GM18507 (cell line): ENCODE results near the gene DYNLRB2.

ENCODE experiments used
- DNase-seq: peaks from one replicate; pipeline ENCODE4 v3.0.0; 2011; ENCODE audit warnings: low read depth; ENCODE audit not compliant: insufficient read length; ENCODE audit errors: extremely low spot score
- FAIRE-seq: peaks from 2 replicates; lab custom pipeline; 2011; peaks lifted over from hg19 to GRCh38; lab: Jason Lieb, UNC

DYNLRB2 gene

DNA sequence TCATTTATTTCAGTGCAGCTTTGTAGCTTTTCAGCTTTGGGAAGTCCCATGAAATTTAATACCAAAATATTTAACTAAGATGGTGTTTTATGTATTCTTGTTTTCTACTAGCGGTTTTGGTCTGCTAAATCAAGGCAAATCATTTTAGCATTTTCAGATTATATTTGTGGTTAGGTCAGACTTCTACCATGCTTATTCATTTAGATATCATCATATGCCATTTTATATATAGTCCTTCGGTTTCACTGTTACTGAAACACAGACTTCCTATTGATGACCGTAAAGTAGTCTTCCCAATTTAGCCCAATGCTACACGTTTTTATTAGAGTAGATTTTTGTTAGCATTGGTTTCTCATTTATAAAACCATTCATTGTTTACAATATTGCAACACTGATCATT, 5.5 kb downstream of the DYNLRB2 start:
- FAIRE-seq = no peak

DNA sequence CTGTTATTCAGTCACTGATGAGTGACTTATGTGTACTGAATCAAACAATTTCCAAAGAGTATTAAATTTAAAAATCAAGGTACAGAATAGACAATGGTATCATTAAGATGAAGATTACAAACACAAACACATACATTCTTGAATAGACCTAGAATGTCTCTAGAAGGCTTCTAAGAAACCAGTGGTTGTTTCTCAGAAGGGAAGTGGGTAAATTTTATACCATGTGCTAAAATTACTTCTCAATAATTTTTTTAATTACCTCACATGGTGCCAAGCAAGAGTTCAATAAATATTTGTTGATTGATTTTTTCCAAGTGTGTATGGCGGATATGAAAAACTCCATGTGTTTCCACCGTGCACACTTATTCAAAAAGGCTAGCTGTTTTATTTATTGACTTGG, 6.4 kb downstream of the DYNLRB2 start:
- FAIRE-seq = no peak

More for the DNA sequence above, 5.5 kb downstream of the DYNLRB2 start:
- no peak for DNase-seq

DNA sequence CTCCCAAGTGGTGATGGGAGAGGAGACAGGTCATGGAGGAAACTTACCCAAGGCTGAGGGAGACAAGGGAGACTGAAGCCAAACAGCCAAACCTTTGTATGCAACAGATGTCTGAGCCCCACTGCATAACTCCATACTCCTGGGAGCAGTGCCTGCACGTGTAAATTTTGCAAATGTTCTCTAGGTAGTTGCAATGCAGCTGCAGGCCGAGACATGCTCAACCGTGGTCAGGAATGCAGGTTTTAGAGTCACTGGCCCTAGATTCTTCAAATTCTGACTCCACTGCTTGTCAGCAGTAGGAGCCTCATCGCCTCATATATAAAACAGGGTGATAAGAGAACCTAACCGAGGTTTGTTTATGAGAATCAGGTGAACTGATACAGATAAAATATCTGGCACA, 11.5 kb downstream of the DYNLRB2 start:
- no peak for FAIRE-seq

More for the DNA sequence above, 6.4 kb downstream of the DYNLRB2 start:
- no peak for DNase-seq

DNA sequence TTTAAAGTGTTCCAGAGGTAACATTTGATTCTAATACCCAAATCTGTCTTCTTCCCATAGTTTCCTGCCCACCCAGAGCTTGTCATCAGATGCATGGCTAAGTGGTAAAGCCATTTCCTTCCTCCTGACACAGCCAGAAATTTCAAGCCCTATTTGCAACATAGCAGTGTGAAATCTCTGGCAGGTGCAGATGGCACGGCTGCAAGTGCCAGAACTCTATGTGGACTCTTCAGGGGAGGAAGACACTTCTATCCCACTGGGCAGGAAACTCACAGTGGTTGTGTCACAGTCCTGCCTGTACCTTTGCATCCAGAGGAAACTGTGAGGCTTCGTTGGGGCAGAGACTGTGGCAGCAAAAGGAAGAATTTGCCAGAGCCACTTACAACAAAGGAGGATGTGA, 13.2 kb downstream of the DYNLRB2 start:
- DNase-seq (no peak), FAIRE-seq (no peak)

More for the DNA sequence above, 11.5 kb downstream of the DYNLRB2 start:
- DNase-seq = no peak

DNA sequence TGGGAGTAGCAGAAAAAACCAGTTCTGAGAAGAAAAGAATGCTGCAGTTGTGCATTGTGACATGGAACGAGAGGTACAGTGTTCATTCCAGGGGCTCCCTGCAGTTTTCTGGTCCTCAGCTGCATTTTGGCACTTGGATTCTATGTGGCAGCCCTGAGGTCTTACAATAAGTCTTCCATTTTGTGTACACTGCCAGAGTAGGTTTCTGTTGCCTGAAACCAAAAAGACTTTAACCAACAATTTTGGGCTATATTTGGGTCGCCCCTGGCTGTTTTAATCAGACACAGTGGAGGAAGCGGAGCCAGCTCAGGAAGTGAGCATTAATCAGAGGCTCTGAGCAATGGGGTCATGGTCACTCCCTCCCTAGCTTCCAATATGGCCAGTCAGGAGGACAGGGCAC, 15.7 kb downstream of the DYNLRB2 start:
- FAIRE-seq = no peak

DNA sequence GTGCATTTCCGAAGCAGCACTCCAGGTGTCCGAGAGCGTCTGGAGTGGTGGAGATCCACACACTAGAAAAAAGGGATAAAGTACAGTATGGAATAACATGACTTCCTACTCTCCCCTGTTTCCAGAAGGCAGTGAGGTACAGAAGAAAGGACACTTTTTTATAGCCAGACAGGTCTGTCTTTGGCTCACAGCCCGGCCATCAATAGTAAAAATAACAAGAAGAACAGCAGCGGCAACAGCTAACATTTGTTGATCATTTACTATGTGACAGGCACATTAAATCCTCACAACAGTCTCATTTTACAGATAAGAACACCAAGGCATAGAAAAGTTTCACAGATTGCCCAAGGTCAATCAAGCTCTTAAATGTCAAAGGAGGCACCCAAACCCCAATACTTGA, 16.2 kb downstream of the DYNLRB2 start:
- no peak for FAIRE-seq
- DNase-seq = no peak

More for the DNA sequence above, 15.7 kb downstream of the DYNLRB2 start:
- no peak for DNase-seq

DNA sequence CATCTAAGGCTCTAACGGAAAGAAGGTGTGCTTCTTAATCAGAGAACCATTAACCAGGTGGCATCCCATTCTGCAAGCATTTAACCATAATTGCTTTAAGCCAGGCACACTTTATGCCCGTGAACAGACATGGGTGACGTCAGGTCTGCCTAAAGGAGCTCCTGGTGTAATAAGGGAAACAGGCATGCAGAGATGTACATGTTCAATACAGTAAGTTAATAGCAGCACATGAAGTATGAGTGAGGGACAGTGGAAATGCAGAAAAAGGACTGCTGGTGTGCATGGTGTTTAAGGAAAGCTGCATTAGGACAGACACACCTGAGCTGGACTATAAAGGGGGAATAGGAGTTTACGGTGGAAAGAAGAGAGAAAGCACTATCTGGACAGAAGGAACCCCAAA, 18.6 kb downstream of the DYNLRB2 start:
- DNase-seq (no peak), FAIRE-seq (no peak)

DNA sequence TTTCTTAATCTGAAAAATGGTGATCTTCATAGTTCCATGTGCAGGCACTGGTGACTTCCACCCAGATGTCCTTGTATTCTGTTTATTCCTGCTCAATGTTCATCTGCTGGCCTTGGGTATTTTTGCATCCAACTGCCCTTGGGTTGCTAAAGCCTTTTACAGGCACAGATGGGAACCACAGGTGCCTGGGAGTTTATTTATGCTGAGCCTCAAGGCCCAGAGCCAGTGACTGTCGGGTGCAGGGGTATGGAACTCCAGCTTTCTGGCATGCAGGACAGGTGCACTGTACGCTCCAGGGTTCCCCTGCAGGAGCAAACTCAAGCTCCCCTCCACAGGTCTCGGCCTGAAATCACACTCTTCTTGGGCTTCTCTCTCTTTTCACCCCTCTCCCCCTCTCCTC, 22.3 kb downstream of the DYNLRB2 start:
- DNase-seq (no peak), FAIRE-seq (no peak)

DNA sequence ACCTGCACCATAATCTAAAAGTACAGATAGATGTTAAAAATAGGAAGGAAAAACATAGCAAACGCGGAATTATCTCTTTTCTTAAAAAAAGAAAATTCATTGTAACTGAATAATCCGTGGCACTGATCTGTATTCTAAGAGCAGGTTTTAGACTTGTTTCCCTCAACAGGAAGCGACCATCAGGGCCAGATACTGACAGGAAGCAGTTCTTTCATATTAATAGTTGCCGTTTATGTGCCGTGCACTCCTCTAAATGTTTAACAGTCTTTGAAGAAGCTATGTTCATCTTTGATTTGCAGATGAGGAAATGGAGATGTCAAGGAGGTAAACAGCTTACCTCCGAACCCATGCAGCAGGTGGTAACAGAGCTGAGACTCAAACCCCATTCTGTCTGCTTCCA, 23.6 kb downstream of the DYNLRB2 start:
- FAIRE-seq = no peak
- DNase-seq = no peak

DNA sequence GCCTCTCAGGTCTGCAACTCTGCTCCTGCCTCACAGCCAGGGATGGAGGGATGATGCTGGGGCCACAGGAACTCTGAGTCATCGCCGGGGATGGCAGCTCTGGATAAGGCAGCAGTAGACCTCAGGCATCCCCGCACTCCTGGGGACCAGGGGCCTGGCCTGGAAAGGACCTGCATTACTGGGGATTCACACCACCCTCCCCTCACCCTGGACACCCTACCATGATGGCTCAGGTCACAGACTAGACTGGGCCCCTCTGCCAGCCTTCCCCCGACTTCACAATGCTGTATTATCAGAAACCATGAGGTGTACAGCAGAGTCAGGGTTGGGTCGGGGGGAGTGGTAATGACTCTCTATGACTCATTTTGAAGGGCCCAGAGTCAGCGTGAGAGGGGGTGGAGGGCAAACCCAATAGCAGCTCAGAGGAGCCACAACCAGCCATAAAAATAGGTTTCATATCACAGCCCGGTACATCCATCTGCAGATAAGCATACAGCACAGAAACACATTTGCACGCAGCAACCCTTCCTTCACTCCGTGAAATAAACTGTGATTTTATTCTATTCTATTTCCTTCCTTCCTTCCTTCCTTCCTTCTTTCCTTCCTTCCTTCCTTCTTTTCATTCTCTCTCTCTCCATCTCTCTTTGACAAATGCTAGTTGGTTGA, 28.8 kb downstream of the DYNLRB2 start:
- FAIRE-seq = peak; percentile 15
- DNase-seq = no peak

DNA sequence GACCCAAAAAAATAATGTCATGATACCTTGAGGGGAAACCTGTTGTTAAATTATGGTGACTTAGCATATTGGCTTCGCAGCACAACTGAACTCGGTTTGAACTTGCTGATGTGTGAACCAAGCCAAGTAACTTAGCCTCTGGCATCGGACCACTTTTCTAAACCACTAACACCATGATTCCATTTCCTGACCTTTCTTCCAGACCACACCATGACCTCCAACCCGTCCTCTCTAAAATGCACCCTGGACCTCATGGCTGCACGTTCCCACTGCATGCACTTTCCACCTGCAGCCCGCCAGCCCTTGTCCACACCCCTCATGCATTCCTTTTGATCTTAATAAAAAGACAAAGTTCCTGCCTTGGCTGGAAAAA, 29.3 kb downstream of the DYNLRB2 start:
- DNase-seq (no peak), FAIRE-seq (no peak)

DNA sequence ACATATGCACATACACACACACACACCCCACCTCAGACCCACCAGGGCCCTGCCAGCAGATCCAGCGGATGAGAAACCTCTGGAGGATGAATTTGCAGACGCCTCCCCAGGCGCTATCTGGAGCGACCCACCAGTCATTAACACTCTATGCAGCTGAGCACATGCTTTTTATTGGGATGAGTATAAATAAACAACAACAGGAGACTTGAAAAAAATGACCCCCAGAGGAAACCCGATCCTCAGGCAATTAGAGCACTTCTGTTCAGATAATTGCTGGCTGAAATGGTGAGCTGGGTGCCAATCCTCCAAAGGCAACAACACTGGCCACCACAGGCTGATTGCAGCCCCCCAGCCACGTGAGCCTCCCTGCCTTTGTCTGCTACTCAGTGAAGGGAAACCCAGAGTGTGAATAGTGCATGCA, 32.9 kb downstream of the DYNLRB2 start:
- no peak for FAIRE-seq
- no peak for DNase-seq

DNA sequence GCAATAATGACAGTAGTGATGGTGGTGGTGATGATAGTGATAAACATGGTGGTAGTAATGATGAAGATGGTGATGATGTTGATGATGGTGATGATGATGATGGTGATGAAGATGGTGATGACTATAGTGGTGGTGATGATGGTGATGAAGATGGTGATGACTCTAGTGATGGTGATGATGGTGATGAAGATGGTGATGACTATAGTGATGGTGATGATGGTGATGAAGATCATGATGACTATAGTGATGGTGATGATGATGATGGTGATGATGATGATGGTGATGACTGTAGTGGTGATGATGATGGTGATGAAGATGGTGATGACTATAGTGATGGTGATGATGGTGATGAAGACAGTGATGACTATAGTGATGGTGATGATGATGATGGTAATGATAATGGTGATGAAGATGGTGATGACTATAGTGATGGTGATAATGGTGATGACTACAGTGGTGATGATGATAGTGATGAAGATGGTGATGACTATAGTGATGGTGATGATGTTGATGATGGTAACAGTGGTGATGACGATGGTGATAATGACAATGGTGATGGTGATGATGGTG, 35.6 kb downstream of the DYNLRB2 start:
- DNase-seq (no peak), FAIRE-seq (no peak)

DNA sequence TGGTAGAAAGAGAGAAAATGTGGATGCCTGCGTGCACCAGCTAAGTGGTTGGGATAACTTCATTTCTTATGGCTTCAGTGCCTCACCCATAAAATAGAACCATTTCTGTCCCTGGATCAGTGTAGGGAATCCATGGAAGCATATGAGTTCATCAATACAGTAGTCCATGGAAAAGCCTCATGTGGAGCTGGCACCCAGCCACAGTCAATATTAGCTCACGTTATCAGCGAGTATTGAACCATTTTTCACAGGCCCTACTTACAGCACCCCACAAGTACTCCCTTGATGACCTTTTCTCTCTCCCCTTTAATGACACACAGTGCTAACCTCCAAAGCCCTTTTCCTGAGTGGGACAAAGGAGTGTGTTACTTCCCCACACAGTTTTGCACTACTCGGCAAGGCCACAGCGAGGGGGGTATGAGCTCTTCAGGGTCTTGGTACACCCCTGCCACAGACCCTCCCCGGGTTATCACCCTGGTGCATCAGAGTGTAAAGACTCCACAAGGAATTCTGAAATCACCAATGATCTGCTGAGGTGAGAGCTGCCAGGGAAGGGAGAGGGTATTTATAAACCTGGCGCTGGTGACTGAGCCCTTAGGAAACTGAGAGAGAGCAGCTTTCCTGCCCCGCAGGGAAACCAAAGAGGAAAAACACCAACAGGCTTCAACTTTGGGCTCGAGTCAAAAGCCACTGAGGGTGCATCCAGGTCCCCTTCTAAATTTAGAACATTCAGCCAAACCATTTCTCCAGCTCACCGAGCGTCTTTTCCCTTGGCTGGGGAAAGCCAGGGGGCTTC, 36.9 kb downstream of the DYNLRB2 start:
- no peak for FAIRE-seq
- DNase-seq = no peak

DNA sequence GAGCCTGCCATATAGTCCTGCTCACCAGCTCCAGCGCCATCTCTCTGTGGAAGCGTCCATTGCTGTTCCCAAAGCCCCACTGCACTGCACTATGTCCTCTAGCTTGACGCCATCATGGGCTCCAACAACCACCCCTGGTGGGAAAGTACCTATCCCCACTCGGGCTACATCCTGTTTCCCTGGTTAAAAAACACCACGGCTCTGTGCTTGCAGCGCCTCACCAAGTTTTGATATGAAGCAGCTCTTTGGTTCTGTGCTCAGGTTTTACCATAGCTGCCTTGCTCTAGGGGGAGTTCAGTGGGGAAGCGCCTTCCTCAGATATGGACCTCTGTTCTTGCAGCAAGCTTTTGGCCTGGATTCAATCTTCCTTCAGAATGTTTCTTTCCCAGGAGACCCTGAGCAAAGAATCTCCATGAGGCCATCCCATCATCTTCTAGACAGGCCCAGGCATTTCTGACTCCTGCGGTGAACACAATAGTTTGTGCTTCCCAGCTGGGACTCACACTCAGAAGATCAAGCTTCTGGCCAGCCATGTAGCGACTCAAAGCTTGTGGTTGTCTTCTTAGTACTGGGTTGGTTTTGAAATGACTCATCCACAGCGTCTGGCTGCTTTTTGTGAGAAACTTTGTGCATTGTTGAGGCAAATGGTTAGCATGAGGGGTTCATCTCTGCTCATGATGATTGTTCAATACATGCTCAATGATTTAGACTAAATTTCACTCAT, 39.5 kb downstream of the DYNLRB2 start:
- peak; percentile 98 for FAIRE-seq
- DNase-seq = peak; percentile 56

DNA sequence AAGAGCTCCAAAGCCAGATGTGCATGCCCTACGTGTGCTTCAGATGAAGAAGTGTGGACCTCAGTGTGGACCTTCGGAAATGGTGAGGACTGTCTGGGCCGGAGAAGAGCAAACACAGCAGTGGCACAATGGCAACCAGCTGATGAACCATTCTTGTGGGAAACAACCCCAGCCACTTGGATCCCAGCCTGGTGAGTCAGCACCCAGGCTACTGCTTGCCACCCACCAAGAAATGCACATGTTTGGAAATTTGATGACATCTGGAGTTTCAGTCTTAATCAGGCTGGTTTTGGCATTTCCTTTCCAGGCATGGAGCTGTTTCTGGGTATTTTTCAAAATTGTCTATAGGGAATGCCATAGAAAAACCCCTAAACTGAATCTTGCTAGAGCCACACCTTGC, 42.7 kb downstream of the DYNLRB2 start:
- DNase-seq = no peak
- peak; percentile 70 for FAIRE-seq

DNA sequence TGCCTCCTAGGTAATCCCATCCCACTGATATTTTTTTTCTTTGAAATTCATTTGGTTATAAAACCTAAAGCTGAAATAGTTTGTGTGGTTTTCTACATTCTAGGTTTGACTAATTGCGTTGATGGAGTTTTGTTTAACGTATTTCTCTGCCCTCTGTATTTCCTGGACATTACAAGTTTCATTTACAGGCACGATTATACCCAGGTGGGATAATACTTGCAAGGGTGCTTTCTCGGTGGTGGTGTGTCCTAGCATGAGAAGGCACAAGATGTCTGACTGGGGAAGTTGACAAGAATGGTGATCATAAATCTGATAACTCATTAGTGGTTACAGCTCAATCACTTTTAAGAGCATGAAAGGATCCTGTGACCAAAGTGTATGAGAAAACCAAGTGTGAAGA, 45.0 kb downstream of the DYNLRB2 start:
- DNase-seq = no peak
- FAIRE-seq = peak; percentile 58

DNA sequence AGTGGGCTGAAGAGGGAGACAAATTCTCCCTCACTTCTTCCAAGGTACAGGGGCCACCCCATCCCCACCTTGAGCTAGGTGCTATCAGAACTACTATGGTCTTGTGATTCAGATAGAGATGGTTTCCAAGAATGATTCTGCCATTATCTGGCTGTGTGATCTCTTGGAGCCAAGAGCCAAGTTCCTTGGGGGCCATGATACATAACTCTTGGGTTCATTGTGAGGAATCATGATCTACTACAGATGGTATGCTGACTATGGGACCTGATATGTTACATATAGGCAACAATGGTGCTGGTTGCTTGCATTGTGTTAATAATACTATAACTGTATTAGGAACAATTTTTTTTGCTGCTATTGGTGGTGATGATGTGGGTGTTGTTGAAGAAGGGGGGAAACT, 45.7 kb downstream of the DYNLRB2 start:
- DNase-seq (no peak), FAIRE-seq (no peak)

DNA sequence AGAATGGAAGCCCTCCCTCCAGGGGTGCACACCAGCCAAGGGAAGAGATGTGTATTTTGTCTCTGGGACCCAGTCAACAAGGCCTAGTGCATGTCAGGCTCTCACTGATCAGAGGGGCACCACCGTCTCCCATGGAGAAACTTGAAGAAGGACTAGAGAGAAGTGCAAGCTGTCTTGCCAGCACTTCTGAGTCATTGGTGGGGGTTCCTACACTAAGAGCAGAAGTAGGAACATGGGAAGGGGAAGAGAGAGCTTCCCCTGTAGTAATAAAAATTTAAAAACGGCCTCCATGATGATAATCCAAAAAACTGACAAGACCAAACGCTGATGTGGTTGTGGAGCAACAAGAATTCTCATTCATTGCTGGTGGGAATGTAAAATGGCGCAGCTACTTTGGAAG, 46.3 kb downstream of the DYNLRB2 start:
- DNase-seq = no peak
- no peak for FAIRE-seq
